RWPE1 (cell line): Measurements from ENCODE around the gene LMNTD2.
A peak's percentile ranks its signal among the peaks of the same experiment; 100 is the strongest.

Experiments
- CTCF ChIA-PET: fragments of 350-600 bp; sonication (Branson Sonifier 250); formaldehyde crosslinking; extraction: SDS; loops from one replicate; lab custom pipeline; 2021; lab: Yijun Ruan, JAX
- POLR2A ChIA-PET: fragments of 400-600 bp; formaldehyde crosslinking; extraction: SDS; loops from one replicate; lab custom pipeline; 2020; ENCODE audit warnings: antibody characterized with exemption; ENCODE audit not compliant: low non-redundant PET; lab: Yijun Ruan, JAX
- DNase-seq: peaks from one replicate; pipeline ENCODE4 v3.0.0; 2012; ENCODE audit warnings: low spot score
- H3K27ac ChIP-seq: fragments of 450-650 bp; 2 replicates; pipeline ENCODE4 v1.5.1; 2017
- CTCF ChIP-seq: fragments of 450-650 bp; conservative IDR thresholded peaks from 2 replicates; pipeline ENCODE4 v1.5.1; 2017; ENCODE audit warnings: low read depth, mild to moderate bottlenecking

The LMNTD2 gene

GRCh38 chr11:528815-529727 lies 31.5 kb downstream of the LMNTD2 start:
- H3K27ac ChIP-seq: peak overlapping the region; percentile 36
- CTCF ChIA-PET: no interaction called here
- TF ChIP-seq CTCF: no peak
- POLR2A ChIA-PET: no interaction called here
- no peak for DNase-seq

GRCh38 chr11:528166-528814 lies 32.2 kb downstream of the LMNTD2 start:
- CTCF ChIA-PET: no interaction called here
- POLR2A ChIA-PET: no interaction called here
- TF ChIP-seq CTCF: no peak
- H3K27ac ChIP-seq: no peak overlapping the region
- DNase-seq: no peak

GRCh38 chr11:526192-526591 lies 34.3 kb downstream of the LMNTD2 start:
- ChIA-PET CTCF (no interaction called here), POLR2A (no interaction called here)

GRCh38 chr11:521177-521688 lies 39.3 kb downstream of the LMNTD2 start:
- no peak for DNase-seq
- CTCF ChIA-PET: interaction anchor here (0.6 kb wide), 1 partner anchor 183 kb away, joined by 4 read pairs; no protein-coding TSS in a partner anchor
- POLR2A ChIA-PET: no interaction called here
- TF ChIP-seq CTCF: no peak
- H3K27ac ChIP-seq: peak overlapping the region; percentile 20; the same call in 1 of the 2 replicates

More at GRCh38 chr11:526192-526591, 34.3 kb downstream of the LMNTD2 start:
- H3K27ac ChIP-seq: peak overlapping the region; percentile 17; the same call in 1 of the 2 replicates
- no peak for DNase-seq
- TF ChIP-seq CTCF: no peak

GRCh38 chr11:520428-521176 lies 39.9 kb downstream of the LMNTD2 start:
- ChIA-PET CTCF (interaction anchor here (0.6 to 0.7 kb wide), 2 partner anchors 9 to 207 kb away, joined by 3 read pairs; no protein-coding TSS in a partner anchor), POLR2A (no interaction called here)
- DNase-seq: no peak
- H3K27ac ChIP-seq: peak overlapping the region; percentile 20; the same call in 1 of the 2 replicates
- no peak for TF ChIP-seq CTCF
